ENCODE results near the gene RPS6KB2.

GRCh38 chr11:67468759-67469507, 40.6 kb downstream of the RPS6KB2 start, which contains the start of gene TMEM134:
- TF ChIP-seq POLR2AphosphoS5 (IDR thresholded peaks at IDR 0.05) (peak; percentile 61 to 91 (median 86)), CTCF (IDR thresholded peaks at IDR 0.05) (peak; percentile 24 to 61 (median 41)), POLR2A (IDR thresholded peaks at IDR 0.05) (peak; percentile 88), EP300 (IDR thresholded peaks at IDR 0.05; ENCODE audit: low read depth) (no peak)
